HCT116 (cell line): ENCODE results near the gene DOCK1. TPM values are rescaled to one million over a fixed set of nuclear protein-coding genes. Genes with fewer than 3 reads are reported as not detected.

Experiments
- ATAC-seq: fragments of 200-7000 bp; cut with Tn5 transposase; 2 replicates; pipeline ENCODE4 v1.9.1; 2020; ENCODE audit warnings: mild to moderate bottlenecking, moderate library complexity
- BruUV-seq: library from RNA; stranded (reverse); fragments of 400-500 nt; replicated peaks from 2 replicates; lab custom pipeline; 2021; lab: Mats Ljungman, UMichigan
- CTCF ChIA-PET: fragments of 300-600 bp; sonication (Branson Sonifier 250); formaldehyde crosslinking; loops from one replicate; lab custom pipeline; 2021; ENCODE audit warnings: antibody characterized with exemption; lab: Charles Lee
- POLR2A ChIA-PET: fragments of 300-600, 350-600 bp; sonication (Branson Sonifier 250); formaldehyde crosslinking; loops from one replicate; lab custom pipeline; 2021; ENCODE audit warnings: antibody characterized with exemption; lab: Charles Lee
- RAD21 ChIA-PET, 2 experiments: fragments of 300-600 bp; sonication (Branson Sonifier 250); formaldehyde crosslinking; loops; one replicate each; lab custom pipeline; 2023; ENCODE audit warnings: low total read pairs in 2 of 2; ENCODE audit not compliant: uncharacterized antibody in 2 of 2, unreplicated experiment in 2 of 2, low non-redundant PET in 1 of 2; lab: Charles Lee
- DNase-seq: peaks from one replicate; pipeline ENCODE4 v3.0.0-alpha.2; 2010; ENCODE audit warnings: low read depth, low spot score
- H2AFZ ChIP-seq: fragments of 200-600 bp; shearing (Covaris generic), sonication (generic); 2 replicates; pipeline ENCODE4 v1.6.1; 2017; ENCODE audit warnings: low read depth, mixed run types, mixed read lengths, antibody characterized with exemption, low read length; ENCODE audit not compliant: poor library complexity, severe bottlenecking
- H3K27ac ChIP-seq: 2 replicates; pipeline ENCODE4 v1.5.1; 2012; ENCODE audit warnings: low read depth, low read length
- H3K27me3 ChIP-seq: fragments of 200-600 bp; sonication (generic); 2 replicates; pipeline ENCODE4 v1.6.1; 2016; ENCODE audit warnings: mixed run types, low read length, mixed read lengths; ENCODE audit not compliant: insufficient read depth
- H3K36me3 ChIP-seq, 2 experiments: fragments of 200-500 bp in 1 of 2; fragments of 200-600 bp in 1 of 2; sonication (Bioruptor generic) in 1 of 2; sonication (generic) in 1 of 2; 2 replicates each; pipeline versions ENCODE4 v1.5.1 to v1.6.1; 2014 to 2016; ENCODE audit warnings: low read length in 2 of 2, inconsistent platforms in 1 of 2, mixed read lengths in 1 of 2, mixed run types in 1 of 2; ENCODE audit not compliant: insufficient read depth in 2 of 2, control insufficient read depth in 1 of 2
- H3K4me1 ChIP-seq, 2 experiments: fragments of 200-600 bp in 1 of 2; sonication (generic) in 1 of 2; 2 replicates each; pipeline versions ENCODE4 v1.5.1 to v1.6.1; 2012 to 2017; ENCODE audit warnings: low read length in 2 of 2, inconsistent platforms in 1 of 2, mild to moderate bottlenecking in 1 of 2, mixed read lengths in 1 of 2, mixed run types in 1 of 2, moderate library complexity in 1 of 2; ENCODE audit not compliant: insufficient read depth in 2 of 2, control insufficient read depth in 1 of 2
- H3K4me2 ChIP-seq: fragments of 200-600 bp; sonication (generic); 2 replicates; pipeline ENCODE4 v1.6.1; 2017; ENCODE audit warnings: mixed run types, low read length, mixed read lengths
- H3K4me3 ChIP-seq, 2 experiments: fragments of 200-600 bp in 1 of 2; sonication (generic) in 1 of 2; replicated peaks in 1 of 2; 2 replicates each; pipeline ENCODE4 v1.5.1; 2011 to 2016; ENCODE audit warnings: low read length in 2 of 2, control low read depth in 1 of 2, low read depth in 1 of 2, mild to moderate bottlenecking in 1 of 2, mixed read lengths in 1 of 2, mixed run types in 1 of 2
- H3K79me2 ChIP-seq: fragments of 200-600 bp; sonication (generic); 2 replicates; pipeline ENCODE4 v1.6.1; 2017; ENCODE audit warnings: mild to moderate bottlenecking, mixed run types, low read length, moderate library complexity, mixed read lengths; ENCODE audit not compliant: insufficient read depth
- H3K9ac ChIP-seq: fragments of 200-600 bp; sonication (generic); 2 replicates; pipeline ENCODE4 v1.6.1; 2016; ENCODE audit warnings: low read length, mixed read lengths
- H3K9me2 ChIP-seq: fragments of 200-600 bp; sonication (generic), shearing (Covaris generic); 2 replicates; pipeline ENCODE4 v1.6.1; 2017; ENCODE audit warnings: mixed run types, mild to moderate bottlenecking, moderate library complexity; ENCODE audit not compliant: insufficient read depth
- H3K9me3 ChIP-seq, 2 experiments: fragments of 200-500 bp in 1 of 2; fragments of 200-600 bp in 1 of 2; sonication (Bioruptor generic) in 1 of 2; sonication (generic) in 1 of 2; 2 replicates each; pipeline ENCODE4 v1.6.1; 2014 to 2017; ENCODE audit warnings: low read length in 2 of 2, mixed read lengths in 2 of 2, inconsistent platforms in 1 of 2, low read depth in 1 of 2, mild to moderate bottlenecking in 1 of 2, mixed run types in 1 of 2, moderate library complexity in 1 of 2; ENCODE audit not compliant: control insufficient read depth in 1 of 2, insufficient read depth in 1 of 2
- H4K20me1 ChIP-seq: fragments of 200-600 bp; sonication (generic), shearing (Covaris generic); 2 replicates; pipeline ENCODE4 v1.6.1; 2017; ENCODE audit warnings: mixed run types, mild to moderate bottlenecking, moderate library complexity; ENCODE audit not compliant: insufficient read depth
- CBX3 ChIP-seq: IDR thresholded peaks from 2 replicates; pipeline ENCODE4 v1.6.1; 2012; ENCODE audit warnings: low read depth
- CEBPB ChIP-seq: IDR thresholded peaks from 2 replicates; pipeline ENCODE4 v1.6.1; 2012; ENCODE audit warnings: low read depth
- EGR1 ChIP-seq: IDR thresholded peaks from 2 replicates; pipeline ENCODE4 v1.6.1; 2012; ENCODE audit warnings: low read depth
- ELF1 ChIP-seq: IDR thresholded peaks from 2 replicates; pipeline ENCODE4 v1.6.1; 2012; ENCODE audit warnings: low read depth, borderline replicate concordance
- EZH2phosphoT487 ChIP-seq: fragments of 200-600 bp; IDR thresholded peaks from 2 replicates; pipeline ENCODE4 v1.6.1; 2018; ENCODE audit warnings: antibody characterized with exemption, borderline replicate concordance
- FOSL1 ChIP-seq: IDR thresholded peaks from 2 replicates; pipeline ENCODE4 v1.6.1; 2012; ENCODE audit warnings: low read depth
- JUND ChIP-seq: IDR thresholded peaks from 2 replicates; pipeline ENCODE4 v1.6.1; 2012
- POLR2A ChIP-seq: IDR thresholded peaks from 2 replicates; pipeline ENCODE4 v1.7.0; 2011; ENCODE audit warnings: borderline replicate concordance; ENCODE audit not compliant: insufficient read depth, insufficient read length; ENCODE audit errors: extremely low read depth
- POLR2AphosphoS5 ChIP-seq: IDR thresholded peaks from 2 replicates; pipeline ENCODE4 v1.6.1; 2011; ENCODE audit warnings: mild to moderate bottlenecking, low read depth, low read length, moderate library complexity
- RAD21 ChIP-seq: IDR thresholded peaks from 2 replicates; pipeline ENCODE4 v1.6.1; 2012; ENCODE audit warnings: low read depth, mild to moderate bottlenecking
- SIN3A ChIP-seq: IDR thresholded peaks from 2 replicates; pipeline ENCODE4 v1.6.1; 2012; ENCODE audit warnings: low read depth
- SP1 ChIP-seq: IDR thresholded peaks from 2 replicates; pipeline ENCODE4 v1.6.1; 2012; ENCODE audit warnings: low read depth
- TCF7L2 ChIP-seq: IDR thresholded peaks from 2 replicates; pipeline ENCODE4 v1.7.0; 2011; ENCODE audit warnings: borderline replicate concordance, inconsistent platforms; ENCODE audit not compliant: insufficient read depth, insufficient read length; ENCODE audit errors: extremely low read depth
- ZFX ChIP-seq: fragments of 450-650 bp; IDR thresholded peaks from 2 replicates; pipeline ENCODE4 v1.6.1; 2017
- ZNF274 ChIP-seq: fragments of 200-500 bp; sonication (Bioruptor generic); IDR thresholded peaks from 2 replicates; pipeline ENCODE4 v1.6.1; 2014; ENCODE audit warnings: mild to moderate bottlenecking, low read depth, low read length, inconsistent platforms
- intact Hi-C: fragments of 100-400 bp; cut with micrococcal nuclease; formaldehyde crosslinking; loops from 2 replicates; pipeline ENCODE4 v1.10.0; 2022
- total RNA-seq: library from RNA; stranded (reverse); gene quantifications from one replicate; pipeline ENCODE4 v1.2.1, GENCODE V29; 2021; ENCODE audit not compliant: unreplicated experiment
- TF ChIP-seq, protein P1 (sequence below): IDR thresholded peaks from 2 replicates; pipeline ENCODE4 v1.6.1; 2011; ENCODE audit warnings: mild to moderate bottlenecking, low read length, moderate library complexity; ENCODE audit not compliant: insufficient replicate concordance; ENCODE audit errors: extremely low read depth
- TF ChIP-seq, protein P2 (sequence below): IDR thresholded peaks from 2 replicates; pipeline ENCODE4 v1.6.1; 2012; ENCODE audit warnings: low read depth
- TF ChIP-seq, protein P3 (sequence below): IDR thresholded peaks from 2 replicates; pipeline ENCODE4 v1.6.1; 2012

The DOCK1 gene
- total RNA-seq, 1 experiment from 2014 or later: 46.5 TPM

DNA sequence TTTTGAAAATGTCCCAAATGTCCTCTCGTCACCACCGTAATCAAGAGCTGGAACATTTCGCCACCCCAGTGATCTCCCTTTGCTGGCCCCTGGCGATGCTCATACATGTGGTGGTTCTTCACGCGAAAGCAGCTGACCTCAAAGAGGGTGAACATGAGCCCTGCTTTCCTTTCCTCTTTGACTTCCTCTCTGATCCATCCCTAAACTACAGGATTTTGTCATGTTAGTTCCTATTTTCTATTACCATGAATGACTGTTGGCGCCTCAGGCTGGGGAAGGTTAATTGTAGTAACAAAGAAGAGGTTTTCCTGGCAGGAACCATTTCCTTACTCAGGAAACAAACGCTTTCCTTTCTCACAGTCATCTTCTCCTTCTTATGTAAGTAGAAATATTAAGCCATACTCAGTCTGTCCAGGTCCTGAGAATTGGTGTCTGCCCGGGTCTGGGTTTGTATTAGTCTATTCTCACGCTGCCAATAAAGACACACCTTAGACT is 176.7 kb downstream of the DOCK1 start (continued):
- TF ChIP-seq EZH2phosphoT487: no peak
- TF ChIP-seq, protein P1, sequence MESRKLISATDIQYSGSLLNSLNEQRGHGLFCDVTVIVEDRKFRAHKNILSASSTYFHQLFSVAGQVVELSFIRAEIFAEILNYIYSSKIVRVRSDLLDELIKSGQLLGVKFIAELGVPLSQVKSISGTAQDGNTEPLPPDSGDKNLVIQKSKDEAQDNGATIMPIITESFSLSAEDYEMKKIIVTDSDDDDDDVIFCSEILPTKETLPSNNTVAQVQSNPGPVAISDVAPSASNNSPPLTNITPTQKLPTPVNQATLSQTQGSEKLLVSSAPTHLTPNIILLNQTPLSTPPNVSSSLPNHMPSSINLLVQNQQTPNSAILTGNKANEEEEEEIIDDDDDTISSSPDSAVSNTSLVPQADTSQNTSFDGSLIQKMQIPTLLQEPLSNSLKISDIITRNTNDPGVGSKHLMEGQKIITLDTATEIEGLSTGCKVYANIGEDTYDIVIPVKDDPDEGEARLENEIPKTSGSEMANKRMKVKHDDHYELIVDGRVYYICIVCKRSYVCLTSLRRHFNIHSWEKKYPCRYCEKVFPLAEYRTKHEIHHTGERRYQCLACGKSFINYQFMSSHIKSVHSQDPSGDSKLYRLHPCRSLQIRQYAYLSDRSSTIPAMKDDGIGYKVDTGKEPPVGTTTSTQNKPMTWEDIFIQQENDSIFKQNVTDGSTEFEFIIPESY: no peak
- no peak for TF ChIP-seq SIN3A
- TF ChIP-seq, protein P2, sequence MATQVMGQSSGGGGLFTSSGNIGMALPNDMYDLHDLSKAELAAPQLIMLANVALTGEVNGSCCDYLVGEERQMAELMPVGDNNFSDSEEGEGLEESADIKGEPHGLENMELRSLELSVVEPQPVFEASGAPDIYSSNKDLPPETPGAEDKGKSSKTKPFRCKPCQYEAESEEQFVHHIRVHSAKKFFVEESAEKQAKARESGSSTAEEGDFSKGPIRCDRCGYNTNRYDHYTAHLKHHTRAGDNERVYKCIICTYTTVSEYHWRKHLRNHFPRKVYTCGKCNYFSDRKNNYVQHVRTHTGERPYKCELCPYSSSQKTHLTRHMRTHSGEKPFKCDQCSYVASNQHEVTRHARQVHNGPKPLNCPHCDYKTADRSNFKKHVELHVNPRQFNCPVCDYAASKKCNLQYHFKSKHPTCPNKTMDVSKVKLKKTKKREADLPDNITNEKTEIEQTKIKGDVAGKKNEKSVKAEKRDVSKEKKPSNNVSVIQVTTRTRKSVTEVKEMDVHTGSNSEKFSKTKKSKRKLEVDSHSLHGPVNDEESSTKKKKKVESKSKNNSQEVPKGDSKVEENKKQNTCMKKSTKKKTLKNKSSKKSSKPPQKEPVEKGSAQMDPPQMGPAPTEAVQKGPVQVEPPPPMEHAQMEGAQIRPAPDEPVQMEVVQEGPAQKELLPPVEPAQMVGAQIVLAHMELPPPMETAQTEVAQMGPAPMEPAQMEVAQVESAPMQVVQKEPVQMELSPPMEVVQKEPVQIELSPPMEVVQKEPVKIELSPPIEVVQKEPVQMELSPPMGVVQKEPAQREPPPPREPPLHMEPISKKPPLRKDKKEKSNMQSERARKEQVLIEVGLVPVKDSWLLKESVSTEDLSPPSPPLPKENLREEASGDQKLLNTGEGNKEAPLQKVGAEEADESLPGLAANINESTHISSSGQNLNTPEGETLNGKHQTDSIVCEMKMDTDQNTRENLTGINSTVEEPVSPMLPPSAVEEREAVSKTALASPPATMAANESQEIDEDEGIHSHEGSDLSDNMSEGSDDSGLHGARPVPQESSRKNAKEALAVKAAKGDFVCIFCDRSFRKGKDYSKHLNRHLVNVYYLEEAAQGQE: no peak

DNA sequence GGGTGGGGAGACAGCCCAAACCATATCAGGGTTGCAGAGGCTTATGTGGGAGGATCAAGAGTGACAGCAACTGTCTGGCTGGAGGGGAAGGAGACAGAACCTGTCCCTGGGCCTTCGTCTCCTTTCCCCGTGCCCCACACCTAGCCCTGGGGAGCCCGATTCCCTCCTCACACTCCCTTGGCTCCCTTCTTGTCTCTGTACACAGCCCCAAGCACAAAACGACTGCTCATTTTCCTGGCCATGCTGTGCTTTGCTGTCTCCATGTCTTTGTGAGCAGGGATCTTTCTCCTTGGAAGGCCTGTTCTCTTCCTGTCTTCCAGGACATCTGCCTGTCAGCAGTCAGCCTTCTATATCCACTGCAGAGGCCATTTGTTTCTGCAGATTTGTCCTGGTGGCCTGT is 177.4 kb downstream of the DOCK1 start:
- POLR2A ChIA-PET: no interaction called here
- H3K36me3 ChIP-seq: no peaks in the 10 kb centered on the region
- BruUV-seq: no TSS peak
- no peak overlapping the region for H3K4me3 ChIP-seq
- intact Hi-C loops: no loop called here
- no peak overlapping the region for H3K27ac ChIP-seq
- no peaks in the 10 kb centered on the region for H3K27me3 ChIP-seq
- no peaks in the 10 kb centered on the region for H3K79me2 ChIP-seq
- H3K9me3 ChIP-seq: no peaks in the 10 kb centered on the region
- no peaks in the 10 kb centered on the region for H3K9me2 ChIP-seq
- RAD21 ChIA-PET: no interaction called here
- H2AFZ ChIP-seq: no peak overlapping the region
- CTCF ChIA-PET: no interaction called here
- DNase-seq: no peak
- H3K4me2 ChIP-seq: no peak overlapping the region
- H3K9ac ChIP-seq: no peak overlapping the region
- ATAC-seq: no peak
- no peaks in the 10 kb centered on the region for H4K20me1 ChIP-seq
- H3K4me1 ChIP-seq: no peaks in the 10 kb centered on the region
- no peak for TF ChIP-seq POLR2A
- TF ChIP-seq JUND: no peak
- TF ChIP-seq, protein P3, sequence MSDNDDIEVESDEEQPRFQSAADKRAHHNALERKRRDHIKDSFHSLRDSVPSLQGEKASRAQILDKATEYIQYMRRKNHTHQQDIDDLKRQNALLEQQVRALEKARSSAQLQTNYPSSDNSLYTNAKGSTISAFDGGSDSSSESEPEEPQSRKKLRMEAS: no peak
- TF ChIP-seq CEBPB: no peak
- TF ChIP-seq ZNF274: no peak
- no peak for TF ChIP-seq ZFX
- no peak for TF ChIP-seq ELF1
- TF ChIP-seq CBX3: no peak
- no peak for TF ChIP-seq POLR2AphosphoS5
- no peak for TF ChIP-seq EGR1
- no peak for TF ChIP-seq SIN3A
- TF ChIP-seq SP1: no peak
- no peak for TF ChIP-seq RAD21
- TF ChIP-seq, protein P2: no peak
- TF ChIP-seq TCF7L2: no peak
- no peak for TF ChIP-seq FOSL1
